ENCODE measurements around the gene GSC2.
A peak's percentile ranks its signal among the peaks of the same experiment; 100 is the strongest.

Gene GSC2

DNA sequence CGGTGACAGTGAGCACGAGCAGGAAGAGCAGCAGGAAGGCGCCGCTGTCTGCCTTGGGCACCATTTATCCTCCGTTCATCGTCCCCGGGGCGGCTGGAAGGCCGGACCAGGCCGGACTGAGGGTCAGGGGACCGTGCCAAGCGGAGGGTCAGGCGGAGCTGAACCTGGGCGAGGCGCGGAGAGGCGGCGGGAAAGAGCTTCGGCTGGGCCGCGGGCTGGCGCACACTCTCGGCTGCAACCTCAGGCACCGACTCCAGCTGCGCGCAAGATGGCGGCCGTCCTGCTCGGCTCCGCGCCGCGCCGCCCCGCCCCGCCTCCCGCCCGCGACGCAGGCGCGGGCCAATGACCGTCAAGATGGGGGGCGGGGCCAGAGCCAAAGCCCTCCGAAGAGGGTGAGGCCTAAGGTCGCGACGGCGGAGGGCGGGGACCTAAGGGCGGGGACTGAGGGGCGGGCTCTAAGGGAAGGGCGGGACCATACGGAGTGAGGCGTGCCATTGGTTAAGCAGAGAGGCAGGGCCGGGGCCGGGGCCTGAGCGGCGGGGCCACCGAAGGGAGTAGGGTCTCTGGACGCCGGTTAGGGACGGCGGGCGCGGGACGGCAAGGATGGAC is 27.8 kb downstream of the GSC2 start, which contains the start of gene DGCR2:
Gene DGCR2, minus strand, starts transcription at position 270 of the 609 bp plus-strand sequence. Its CDS starts 206 bp downstream, at position 64.
- Mint-ChIP-seq H3K9me3 (no peaks in the 10 kb centered on the region), H3K4me3 (peak within 1 kb of the TSS; percentile 85 to 87), H3K4me1 (ENCODE audit: low read depth in 2 of 2) (peaks cover 32 to 35% of the 10 kb centered on the region in 2 donors), H3K27me3 (no peaks in the 10 kb centered on the region), H3K27ac (peak within 1 kb of the TSS; percentile 84 to 86), H3K36me3 (ENCODE audit: insufficient read depth) (peaks cover 20% of the 10 kb centered on the region)
- ATAC-seq (replicated peaks) (peak; percentile 93), DNase-seq (peak; percentile 90 to 93 (median 92))

DNA sequence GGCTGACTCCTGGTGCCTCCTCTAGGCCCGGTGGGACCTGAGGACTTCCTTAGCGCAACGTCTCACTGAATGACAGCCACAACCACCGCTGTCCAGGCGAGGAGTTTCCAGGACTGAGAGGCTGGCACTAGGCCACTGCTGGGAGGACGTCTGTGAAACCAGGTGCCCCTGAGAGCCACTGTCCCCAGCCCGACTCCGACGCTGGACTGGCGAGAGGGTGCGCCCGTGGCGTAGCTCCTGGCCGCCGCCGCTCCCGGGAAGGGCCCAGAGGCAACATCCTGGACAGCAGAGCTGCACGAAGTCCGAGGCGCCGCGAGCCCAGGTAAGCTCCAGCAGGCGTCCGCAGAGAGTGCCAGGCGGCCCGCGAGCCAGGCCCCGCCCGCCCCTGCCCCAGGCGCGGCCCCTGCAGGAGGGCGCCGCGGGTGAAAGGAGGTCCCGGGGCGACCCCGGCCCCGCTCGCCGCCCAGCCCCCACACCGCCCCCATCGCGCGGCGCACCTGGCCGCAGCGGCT is 28.4 kb downstream of the GSC2 start:
- ATAC-seq (replicated peaks) (peak; percentile 23), DNase-seq (peak; percentile 6 to 18 (median 10))
- Mint-ChIP-seq H3K27me3 (no peaks in the 10 kb centered on the region), H3K4me3 (peak overlapping the region; percentile 85 to 87), H3K9me3 (no peaks in the 10 kb centered on the region), H3K27ac (peak overlapping the region; percentile 83), H3K4me1 (ENCODE audit: low read depth in 2 of 2) (peaks cover 38 to 40% of the 10 kb centered on the region in 2 donors), H3K36me3 (ENCODE audit: insufficient read depth) (peaks cover 20% of the 10 kb centered on the region)

DNA sequence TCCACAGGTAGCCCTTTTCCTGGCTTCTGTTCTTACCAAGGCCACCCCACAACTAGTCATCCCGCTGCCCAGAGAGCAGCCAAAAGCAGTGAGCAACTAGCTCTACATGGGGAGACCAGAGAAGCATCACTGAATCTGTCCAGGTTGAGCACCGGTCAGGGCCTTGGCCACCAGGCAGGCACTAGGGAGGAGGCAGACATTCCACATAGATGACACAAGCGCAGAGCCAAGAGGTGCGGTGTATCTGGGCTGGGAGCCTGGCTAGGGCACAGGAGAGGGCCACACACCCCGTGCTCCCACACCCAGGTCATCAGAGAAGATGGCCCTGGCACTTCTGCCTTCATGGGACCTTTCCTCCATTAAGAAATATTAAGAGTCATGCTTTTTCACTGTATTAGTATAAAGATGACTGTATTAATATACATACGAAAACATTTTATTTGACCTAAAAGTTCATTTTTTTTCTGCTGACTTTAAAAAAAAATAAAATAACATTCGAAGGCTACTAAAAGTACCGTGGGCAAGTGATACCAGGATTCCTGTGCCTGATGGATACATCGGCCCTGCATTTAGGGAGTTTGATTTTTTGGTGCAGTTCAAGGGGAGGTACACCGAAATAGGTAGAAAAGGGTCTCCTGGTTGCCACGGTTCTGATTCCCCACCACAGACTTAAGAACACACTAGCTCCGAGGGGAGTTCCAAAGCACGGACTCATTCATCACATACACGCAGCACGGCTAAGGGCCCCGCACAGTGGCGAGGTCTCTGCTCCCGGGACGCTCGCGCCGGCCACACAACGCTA is 29.1 kb downstream of the GSC2 start:
- peaks cover 20% of the 10 kb centered on the region for H3K36me3 Mint-ChIP-seq (ENCODE audit: insufficient read depth)
- DNase-seq (no peak), ATAC-seq (replicated peaks) (no peak)
- peak overlapping the region; percentile 83 for H3K27ac Mint-ChIP-seq
- H3K4me3 Mint-ChIP-seq: peak overlapping the region; percentile 85 to 87
- H3K27me3 Mint-ChIP-seq: no peaks in the 10 kb centered on the region
- H3K9me3 Mint-ChIP-seq: no peaks in the 10 kb centered on the region
- peaks cover 45 to 47% of the 10 kb centered on the region in 2 donors for H3K4me1 Mint-ChIP-seq (ENCODE audit: low read depth in 2 of 2)

DNA sequence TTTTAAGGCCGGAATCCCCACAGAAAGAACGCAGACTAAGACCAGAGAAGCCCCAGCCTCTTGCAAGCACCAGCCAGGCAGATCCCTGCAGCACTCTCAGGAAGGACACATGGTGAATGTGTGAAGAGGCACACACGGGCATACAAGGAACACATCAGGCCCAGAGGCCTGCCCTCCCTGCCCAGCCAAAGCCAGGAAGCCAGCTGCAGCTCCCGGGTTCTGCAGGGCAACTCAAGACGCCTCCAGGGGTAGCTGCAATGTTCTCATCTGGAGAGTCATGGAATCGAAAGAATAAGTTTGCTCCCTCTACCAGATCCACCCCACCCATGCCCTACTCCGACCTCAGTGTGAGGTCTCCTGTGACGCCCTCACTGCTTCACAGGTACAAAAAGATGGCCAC is 30.1 kb downstream of the GSC2 start:
- ATAC-seq (replicated peaks) (no peak), DNase-seq (no peak)
- H3K36me3 Mint-ChIP-seq (ENCODE audit: insufficient read depth): peaks cover 20% of the 10 kb centered on the region
- no peaks in the 10 kb centered on the region for H3K27me3 Mint-ChIP-seq
- H3K4me1 Mint-ChIP-seq (ENCODE audit: low read depth in 2 of 2): peaks cover 55 to 58% of the 10 kb centered on the region in 2 donors
- peak overlapping the region; percentile 85 to 87 for H3K4me3 Mint-ChIP-seq
- peak overlapping the region; percentile 83 for H3K27ac Mint-ChIP-seq
- H3K9me3 Mint-ChIP-seq: no peaks in the 10 kb centered on the region

DNA sequence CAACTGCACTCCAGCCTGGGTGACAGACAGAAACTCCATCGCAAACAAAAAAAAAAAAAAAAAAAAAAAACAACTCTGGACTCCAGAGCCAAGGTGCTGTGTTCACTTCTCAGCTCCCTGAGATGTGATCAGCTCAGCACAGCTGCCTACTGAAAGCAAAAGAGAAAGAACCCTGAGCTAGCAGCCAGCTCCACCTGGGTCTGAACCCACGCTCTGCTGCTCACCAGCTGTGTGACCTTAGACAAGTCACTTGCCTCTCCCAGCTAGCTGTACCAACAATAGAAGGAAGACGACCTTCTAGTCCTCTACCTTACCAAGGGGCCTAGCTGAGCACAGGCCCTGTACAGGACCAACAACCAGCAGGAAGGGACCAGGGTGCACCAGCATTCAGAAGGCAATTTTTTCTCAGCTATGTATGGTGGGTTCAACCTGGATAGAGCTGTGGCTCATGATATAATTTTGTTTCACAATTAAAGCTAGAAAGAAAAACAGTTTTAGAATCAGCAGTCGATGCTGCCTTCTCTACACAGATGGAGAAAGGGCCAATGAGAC is 31.7 kb downstream of the GSC2 start:
- H3K9me3 Mint-ChIP-seq: no peaks in the 10 kb centered on the region
- DNase-seq (no peak), ATAC-seq (replicated peaks) (no peak)
- H3K27me3 Mint-ChIP-seq: no peaks in the 10 kb centered on the region
- H3K4me3 Mint-ChIP-seq: peak overlapping the region in 1 of 2 donors; percentile 87
- peak overlapping the region; percentile 44 to 69 for H3K27ac Mint-ChIP-seq
- peaks cover 23% of the 10 kb centered on the region for H3K36me3 Mint-ChIP-seq (ENCODE audit: insufficient read depth)
- peaks cover 61 to 63% of the 10 kb centered on the region in 2 donors for H3K4me1 Mint-ChIP-seq (ENCODE audit: low read depth in 2 of 2)

DNA sequence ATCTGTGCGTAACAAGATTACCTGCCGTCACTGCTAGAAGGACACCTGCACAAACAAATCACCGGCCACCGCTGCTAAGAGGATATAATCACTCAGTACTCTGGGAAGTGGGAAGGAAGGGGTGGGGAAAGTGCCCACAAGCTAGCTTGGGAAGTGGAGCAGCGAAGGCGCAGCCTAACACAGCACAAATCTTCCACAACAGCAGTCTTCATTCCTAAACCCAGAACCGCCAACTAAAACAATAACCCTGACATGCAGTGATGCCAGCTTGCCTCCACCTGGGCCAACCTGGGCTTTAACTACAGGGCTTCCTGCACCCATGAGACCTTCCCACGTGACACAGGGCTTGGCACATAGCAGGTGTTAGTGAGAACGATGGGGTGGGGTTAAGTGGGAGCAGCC is 33.0 kb downstream of the GSC2 start:
- DNase-seq (no peak), ATAC-seq (replicated peaks) (no peak)
- H3K4me1 Mint-ChIP-seq (ENCODE audit: low read depth in 2 of 2): peaks cover 60% of the 10 kb centered on the region in 2 donors
- H3K27me3 Mint-ChIP-seq: no peaks in the 10 kb centered on the region
- no peak overlapping the region for H3K4me3 Mint-ChIP-seq
- H3K9me3 Mint-ChIP-seq: no peaks in the 10 kb centered on the region
- peak overlapping the region; percentile 28 to 70 for H3K27ac Mint-ChIP-seq
- H3K36me3 Mint-ChIP-seq (ENCODE audit: insufficient read depth): peaks cover 21% of the 10 kb centered on the region

DNA sequence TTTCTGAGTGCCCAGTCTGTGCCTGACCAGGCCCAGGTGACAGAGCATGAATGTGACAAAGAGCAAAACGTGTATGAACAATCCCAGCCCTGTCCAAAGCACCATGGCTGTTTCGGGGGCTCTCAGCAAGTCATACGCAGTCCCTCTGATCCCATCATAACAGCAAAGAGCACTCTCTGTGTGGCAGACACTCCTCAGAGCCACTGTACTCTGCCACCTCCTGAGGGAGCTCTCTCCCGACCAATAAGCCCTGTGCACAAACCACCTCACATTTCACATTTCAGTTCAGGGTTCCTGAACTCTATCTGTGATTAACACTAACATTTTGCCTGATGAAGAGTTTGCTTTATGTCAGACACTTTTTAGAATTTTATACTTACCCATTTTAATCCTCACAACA is 34.5 kb downstream of the GSC2 start:
- Mint-ChIP-seq H3K4me1 (ENCODE audit: low read depth in 2 of 2) (peaks cover 60 to 61% of the 10 kb centered on the region in 2 donors), H3K9me3 (no peaks in the 10 kb centered on the region), H3K27me3 (no peaks in the 10 kb centered on the region), H3K36me3 (ENCODE audit: insufficient read depth) (peaks cover 24% of the 10 kb centered on the region), H3K27ac (peak overlapping the region; percentile 75 to 84), H3K4me3 (peak overlapping the region; percentile 1 to 10)
- DNase-seq (no peak), ATAC-seq (replicated peaks) (no peak)

DNA sequence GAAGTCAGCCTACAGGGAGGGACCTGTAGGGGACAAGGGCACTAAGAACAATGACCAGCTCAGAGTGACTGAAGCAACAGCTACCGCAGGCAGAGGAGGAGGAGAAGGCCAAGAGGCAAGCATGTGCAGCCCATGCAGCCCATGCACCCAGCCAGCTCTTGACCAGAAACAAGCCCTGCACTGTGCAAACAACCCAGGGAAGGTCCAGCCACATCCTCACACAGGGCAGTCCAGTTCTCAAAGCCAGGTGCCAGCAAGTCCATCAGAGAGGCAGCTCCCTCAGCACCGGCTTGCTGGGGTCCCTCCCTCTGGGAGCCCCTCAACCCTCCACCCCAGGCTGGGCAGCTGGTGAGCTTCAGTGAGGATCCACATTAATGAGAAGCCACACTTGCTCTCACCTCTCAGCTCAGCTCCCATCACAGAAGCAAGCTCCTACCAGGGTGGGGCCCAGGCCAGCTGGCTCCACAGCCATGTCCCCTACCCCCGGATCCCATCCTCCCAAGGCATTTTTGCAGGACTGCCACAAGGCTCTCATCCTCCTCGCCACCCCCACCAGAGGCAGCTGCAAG is 35.0 kb downstream of the GSC2 start:
- Mint-ChIP-seq H3K4me3 (peak overlapping the region in 1 of 2 donors; percentile 10), H3K36me3 (ENCODE audit: insufficient read depth) (peaks cover 20% of the 10 kb centered on the region), H3K4me1 (ENCODE audit: low read depth in 2 of 2) (peaks cover 57 to 59% of the 10 kb centered on the region in 2 donors), H3K9me3 (no peaks in the 10 kb centered on the region), H3K27me3 (no peaks in the 10 kb centered on the region), H3K27ac (peak overlapping the region; percentile 75 to 84)
- no peak for DNase-seq
- no peak for ATAC-seq (replicated peaks)

DNA sequence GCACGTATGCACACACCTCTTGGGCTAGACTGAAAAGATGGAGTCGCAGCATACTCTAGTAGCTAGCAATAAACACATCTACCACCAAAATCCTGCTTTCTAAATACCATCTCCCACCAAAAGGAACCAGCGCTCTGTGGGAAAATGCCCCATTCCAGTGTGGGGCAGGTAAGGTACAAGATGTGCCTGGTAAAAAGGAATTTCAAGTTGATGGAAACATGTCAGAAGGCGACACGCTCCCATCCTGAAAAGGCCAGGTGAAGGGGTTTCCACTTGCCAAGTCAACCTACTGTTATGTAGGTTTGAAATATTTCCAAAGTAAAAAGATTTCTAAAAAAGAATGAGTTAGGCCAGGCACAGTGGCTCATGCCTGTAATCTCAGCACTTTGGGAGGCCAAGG is 36.7 kb downstream of the GSC2 start:
- Mint-ChIP-seq H3K9me3 (no peaks in the 10 kb centered on the region), H3K36me3 (ENCODE audit: insufficient read depth) (peaks cover 18% of the 10 kb centered on the region), H3K4me3 (no peak overlapping the region), H3K27ac (no peak overlapping the region), H3K27me3 (no peaks in the 10 kb centered on the region), H3K4me1 (ENCODE audit: low read depth in 2 of 2) (peaks cover 61 to 70% of the 10 kb centered on the region in 2 donors)
- no peak for ATAC-seq (replicated peaks)
- DNase-seq: no peak

DNA sequence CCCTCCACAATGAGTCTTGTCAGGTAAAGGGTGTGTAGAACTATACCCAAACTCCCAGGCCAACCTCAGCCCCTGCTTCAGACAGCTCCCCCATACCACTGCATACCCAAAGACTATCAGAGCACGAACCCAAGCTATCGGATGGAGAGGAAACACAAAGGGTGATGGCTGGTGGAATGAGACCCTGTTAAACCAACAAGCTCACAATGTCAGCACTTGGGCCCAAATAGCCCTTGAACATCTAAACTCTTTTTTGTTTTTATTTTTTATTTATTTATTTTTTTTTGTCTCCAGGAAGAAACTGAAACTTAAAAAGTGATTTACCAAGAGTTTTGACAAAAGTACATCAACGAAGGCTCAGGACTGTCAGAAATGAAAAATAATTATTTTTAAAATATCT is 38.5 kb downstream of the GSC2 start:
- ATAC-seq (replicated peaks) (no peak), DNase-seq (no peak)
- no peaks in the 10 kb centered on the region for H3K9me3 Mint-ChIP-seq
- H3K4me3 Mint-ChIP-seq: peak overlapping the region in 1 of 2 donors; percentile 5
- no peaks in the 10 kb centered on the region for H3K27me3 Mint-ChIP-seq
- peak overlapping the region; percentile 85 to 96 for H3K27ac Mint-ChIP-seq
- H3K4me1 Mint-ChIP-seq (ENCODE audit: low read depth in 2 of 2): peaks cover 59 to 70% of the 10 kb centered on the region in 2 donors
- H3K36me3 Mint-ChIP-seq (ENCODE audit: insufficient read depth): peaks cover 16% of the 10 kb centered on the region

DNA sequence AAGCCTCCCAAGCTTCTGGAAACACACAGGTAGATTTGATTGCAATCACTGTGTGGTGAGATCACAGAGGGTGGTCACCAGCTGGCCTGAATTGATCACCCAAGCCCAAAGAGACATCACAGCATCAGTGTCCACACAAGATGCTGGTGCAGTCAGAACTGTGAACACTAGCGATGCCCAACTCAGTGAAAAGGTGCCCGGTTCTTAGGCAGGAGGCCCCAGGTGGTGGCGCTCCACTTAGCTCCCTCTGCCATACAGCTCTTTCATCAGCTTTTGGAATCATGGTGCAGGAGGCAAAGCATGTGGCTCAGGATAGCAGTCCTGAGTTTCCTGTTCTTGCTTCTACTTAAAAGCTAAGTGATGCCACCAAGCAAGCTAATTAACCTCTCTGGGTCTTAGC is 39.0 kb downstream of the GSC2 start:
- H3K36me3 Mint-ChIP-seq (ENCODE audit: insufficient read depth): peaks cover 20% of the 10 kb centered on the region
- no peak for ATAC-seq (replicated peaks)
- peak overlapping the region; percentile 85 to 96 for H3K27ac Mint-ChIP-seq
- DNase-seq: no peak
- no peaks in the 10 kb centered on the region for H3K9me3 Mint-ChIP-seq
- H3K27me3 Mint-ChIP-seq: no peaks in the 10 kb centered on the region
- H3K4me1 Mint-ChIP-seq (ENCODE audit: low read depth in 2 of 2): peaks cover 58 to 69% of the 10 kb centered on the region in 2 donors
- peak overlapping the region in 1 of 2 donors; percentile 5 for H3K4me3 Mint-ChIP-seq

DNA sequence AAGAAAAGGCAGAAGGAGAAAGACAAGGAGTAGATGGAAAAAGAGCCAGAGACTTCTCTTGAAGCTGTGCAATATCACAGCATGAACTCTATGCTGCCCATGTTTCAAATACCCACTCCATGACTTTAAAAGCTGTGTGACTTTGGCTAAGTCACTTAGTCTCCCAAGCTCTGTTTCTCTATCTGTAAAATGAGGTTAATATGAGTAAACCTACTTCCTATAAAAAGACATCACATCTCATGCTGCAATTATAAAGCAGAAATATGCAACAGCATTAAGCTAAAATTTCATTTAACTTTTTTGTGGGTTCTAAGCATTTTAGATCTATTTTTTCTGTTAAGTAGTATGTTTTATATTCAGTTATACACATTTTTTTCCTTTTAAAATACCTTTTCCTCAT is 39.4 kb downstream of the GSC2 start:
- peaks cover 24% of the 10 kb centered on the region for H3K36me3 Mint-ChIP-seq (ENCODE audit: insufficient read depth)
- H3K27me3 Mint-ChIP-seq: no peaks in the 10 kb centered on the region
- H3K9me3 Mint-ChIP-seq: no peaks in the 10 kb centered on the region
- no peak overlapping the region for H3K4me3 Mint-ChIP-seq
- peaks cover 58 to 68% of the 10 kb centered on the region in 2 donors for H3K4me1 Mint-ChIP-seq (ENCODE audit: low read depth in 2 of 2)
- H3K27ac Mint-ChIP-seq: peak overlapping the region; percentile 85 to 96
- DNase-seq (no peak), ATAC-seq (replicated peaks) (no peak)

DNA sequence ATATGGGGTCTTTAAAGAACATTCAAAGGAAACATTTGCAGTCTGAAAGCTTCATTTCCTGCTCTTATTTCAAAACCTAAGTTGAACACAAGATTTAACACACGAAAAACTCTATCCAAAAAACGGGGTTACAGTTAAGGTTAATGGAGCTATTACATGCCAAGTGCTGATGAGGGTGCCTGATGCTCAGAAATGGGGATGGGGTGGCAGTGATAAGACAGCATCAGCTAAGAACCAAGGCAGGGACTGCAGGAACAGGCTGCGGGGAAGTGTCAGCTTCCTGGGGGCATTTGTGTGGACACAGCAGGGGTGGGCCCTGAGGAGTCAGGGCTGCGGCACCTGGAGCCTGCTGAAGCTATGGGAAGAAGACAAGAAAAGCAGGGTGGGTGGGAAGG is 40.0 kb downstream of the GSC2 start:
- peaks cover 24% of the 10 kb centered on the region for H3K36me3 Mint-ChIP-seq (ENCODE audit: insufficient read depth)
- no peaks in the 10 kb centered on the region for H3K9me3 Mint-ChIP-seq
- H3K4me3 Mint-ChIP-seq: peak overlapping the region; percentile 62 to 75
- peaks cover 52 to 66% of the 10 kb centered on the region in 2 donors for H3K4me1 Mint-ChIP-seq (ENCODE audit: low read depth in 2 of 2)
- no peaks in the 10 kb centered on the region for H3K27me3 Mint-ChIP-seq
- no peak for DNase-seq
- H3K27ac Mint-ChIP-seq: peak overlapping the region; percentile 85 to 96
- no peak for ATAC-seq (replicated peaks)
